ENCODE results near the gene CLCF1.
"Not testable (repeated sequence)": the region's sequence is repeated elsewhere in the genome, so short reads cannot be mapped to it uniquely, and the experiment has no call there.

The CLCF1 gene

DNA sequence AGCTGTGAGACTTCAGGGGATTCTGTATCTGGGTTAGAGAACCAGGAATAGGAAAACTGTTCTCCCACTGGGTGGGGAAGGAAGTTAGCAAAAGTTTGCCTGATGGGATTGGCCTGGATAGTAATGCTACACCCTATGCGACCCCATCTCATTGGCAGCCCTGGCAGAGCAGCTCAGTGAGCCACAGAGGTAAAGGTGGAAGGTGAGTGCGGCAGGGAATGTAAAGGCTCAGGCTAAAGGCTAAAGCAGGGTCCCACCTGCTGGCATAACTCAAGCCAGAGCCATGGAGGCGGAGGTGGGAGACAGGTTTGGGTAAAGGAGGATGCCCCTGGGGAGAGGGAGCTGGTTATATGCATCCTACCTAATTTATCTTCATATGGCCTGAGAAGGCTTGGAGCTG lies 51.3 kb downstream of the CLCF1 start:
- no peak for DNase-seq (ENCODE audit: low read depth)

GRCh38 chr11:67321313-67321871 lies 52.0 kb downstream of the CLCF1 start:
- DNase-seq (ENCODE audit: low read depth) = no peak

DNA sequence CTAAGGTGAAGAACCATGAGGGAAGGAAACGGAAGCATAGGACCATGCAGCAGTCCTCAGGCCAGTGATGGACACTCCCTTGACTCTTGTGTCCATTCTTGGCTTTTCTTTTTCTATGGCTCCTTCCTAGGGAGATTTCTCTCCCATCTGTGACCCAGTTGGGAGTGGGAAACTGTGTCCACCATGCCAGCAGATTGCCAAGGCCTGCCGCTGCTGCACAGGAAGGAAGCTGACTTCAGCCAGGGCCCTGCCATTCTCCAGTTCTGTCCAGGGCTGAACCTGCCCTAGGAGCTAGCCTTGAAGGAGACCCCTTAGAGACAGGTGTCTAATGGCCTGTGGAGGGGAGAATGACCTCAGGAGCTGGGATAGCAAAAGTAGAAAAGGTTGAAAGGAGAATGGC lies 52.7 kb downstream of the CLCF1 start:
- no peak for DNase-seq (ENCODE audit: low read depth)

DNA sequence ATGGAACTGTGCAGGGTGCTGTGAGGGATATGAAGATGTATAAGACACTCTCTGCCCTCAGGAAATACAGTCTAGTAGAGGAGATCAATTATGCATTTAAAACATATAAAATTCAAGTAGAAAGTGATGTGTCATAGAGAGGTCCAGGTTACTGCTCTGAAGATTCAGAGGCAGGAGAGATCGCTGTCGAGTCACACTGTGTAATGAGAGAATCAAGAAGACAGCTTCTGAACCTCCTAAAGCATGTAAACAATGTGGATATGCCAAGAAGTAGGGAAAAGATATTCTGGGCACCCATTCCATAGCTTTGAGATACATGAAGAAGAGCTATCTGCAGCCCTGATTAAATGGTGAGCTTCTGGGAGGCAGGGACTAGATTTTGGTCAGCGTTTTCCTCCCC lies 53.4 kb downstream of the CLCF1 start:
- DNase-seq (ENCODE audit: low read depth) = no peak

DNA sequence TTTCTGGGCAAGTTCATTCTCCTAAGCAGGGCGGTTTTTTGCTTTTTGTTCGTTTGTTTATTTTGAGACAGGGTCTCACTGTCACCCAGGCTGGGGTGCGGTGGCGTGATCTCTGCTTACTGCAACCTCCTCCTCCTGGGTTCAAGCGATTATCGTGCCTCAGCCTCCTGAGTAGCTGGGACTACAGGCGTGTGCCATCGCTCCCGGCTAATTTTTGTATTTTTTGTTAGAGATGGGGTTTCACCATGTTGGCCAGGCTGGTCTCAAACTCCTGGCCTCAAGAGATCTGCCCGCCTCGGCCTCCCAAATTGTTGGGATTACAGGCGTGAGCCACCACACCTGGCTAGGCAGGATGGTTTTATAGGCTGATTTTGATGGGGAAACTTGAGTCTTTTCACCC lies 54.5 kb downstream of the CLCF1 start:
- not testable (repeated sequence) for DNase-seq (ENCODE audit: low read depth)

GRCh38 chr11:67317888-67318555 lies 55.4 kb downstream of the CLCF1 start:
- no peak for DNase-seq (ENCODE audit: low read depth)

DNA sequence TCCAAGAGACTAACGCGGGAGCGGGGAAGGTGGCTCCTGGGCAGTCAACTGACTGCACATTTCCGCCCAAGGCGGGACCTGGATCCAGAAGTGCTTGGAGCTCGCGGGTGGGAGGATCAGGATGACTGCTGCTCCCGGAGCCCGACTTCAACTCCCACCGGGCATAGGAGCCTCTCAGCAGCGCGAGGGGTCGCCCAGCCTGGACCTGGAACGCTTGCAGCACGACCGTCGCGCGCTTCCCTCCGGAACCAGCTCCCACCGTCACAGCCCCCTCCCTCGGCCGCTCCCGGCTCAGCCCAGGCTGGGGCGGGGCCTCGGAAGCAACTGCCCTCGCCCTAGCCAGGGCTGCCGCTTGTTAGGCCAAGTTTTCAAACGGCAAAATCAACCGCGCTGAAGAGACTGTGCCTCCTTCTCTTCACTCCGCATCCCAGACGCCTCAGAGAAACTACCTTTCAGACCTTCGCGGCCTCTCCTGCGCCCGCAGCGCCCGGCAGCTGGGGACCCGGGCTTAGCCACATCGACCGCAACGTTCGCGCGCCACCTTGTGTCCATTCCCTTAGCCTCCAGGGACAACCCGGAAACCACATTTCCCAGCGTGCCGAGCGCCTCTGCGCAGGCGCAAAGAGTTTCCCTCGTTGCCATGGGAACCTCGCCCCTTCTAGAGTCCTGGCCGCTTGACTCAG lies 56.1 kb downstream of the CLCF1 start:
- peak; percentile 57 for DNase-seq (ENCODE audit: low read depth)

DNA sequence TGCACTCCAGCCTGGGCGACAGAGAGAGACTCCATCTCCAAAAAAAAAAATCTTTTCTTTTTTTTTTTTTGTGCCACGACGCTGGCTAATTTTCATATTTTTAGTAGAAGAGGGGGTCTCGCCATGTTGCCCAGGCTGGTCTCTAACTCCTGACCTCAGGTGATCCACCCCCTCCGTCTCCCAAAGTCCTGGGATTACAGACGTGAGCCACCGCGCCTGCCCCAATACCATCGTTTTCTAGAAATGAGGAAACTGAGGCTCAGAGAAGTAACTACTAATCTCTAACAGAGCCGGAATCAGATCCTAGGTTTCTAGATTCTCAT lies 56.6 kb downstream of the CLCF1 start:
- no peak for DNase-seq (ENCODE audit: low read depth)

DNA sequence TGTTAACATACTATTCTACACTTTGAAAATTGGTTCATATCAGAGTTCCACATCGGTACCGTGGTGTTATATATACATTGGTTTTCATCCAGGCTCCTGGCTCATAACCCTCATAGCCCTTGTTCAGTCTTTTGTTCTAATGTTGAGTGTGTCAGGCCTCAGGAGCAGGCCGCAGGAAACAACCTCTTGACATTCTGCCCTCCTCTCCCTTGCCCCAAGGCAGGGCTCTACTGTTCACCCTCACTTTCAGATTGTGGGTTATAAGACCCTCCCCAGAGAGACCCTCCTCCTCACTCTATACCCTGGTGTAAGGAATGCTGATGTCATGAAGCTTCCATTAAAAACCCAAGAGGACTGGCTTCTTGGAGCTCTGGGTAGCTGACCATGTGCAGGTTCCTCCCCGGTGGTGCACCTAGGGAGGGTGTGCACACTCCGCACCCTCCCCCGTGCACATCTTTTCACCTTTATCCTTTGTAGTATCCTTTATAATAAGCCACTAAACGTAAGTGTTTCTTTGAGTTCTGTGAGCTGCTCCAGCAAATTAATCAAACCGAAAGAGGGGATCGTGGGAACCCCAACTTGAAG lies 58.0 kb downstream of the CLCF1 start:
- no peak for DNase-seq (ENCODE audit: low read depth)

- DNase-seq (ENCODE audit: low read depth) = no peak
These were observed 59.2 kb downstream of the CLCF1 start for GRCh38 chr11:67314218-67314617.
